K562 (cell line): ENCODE results near the gene CCR2. TPM values are rescaled to one million over a fixed set of nuclear protein-coding genes. Genes with fewer than 3 reads are reported as not detected.

ENCODE experiments used
- ARNT ChIP-seq, 2 experiments: fragments of 450-650 bp; IDR thresholded peaks; 2 replicates each; pipeline ENCODE4 v1.6.1; 2016; ENCODE audit warnings: mild to moderate bottlenecking in 1 of 2
- CTCF ChIP-seq, 3 experiments: IDR thresholded peaks in 2 of 3; conservative IDR thresholded peaks in 1 of 3; 2 replicates each; pipeline ENCODE4 v1.5.1; 2011 to 2012; ENCODE audit warnings: low read length in 3 of 3, mild to moderate bottlenecking in 3 of 3, control low read depth in 2 of 3, improper control_type of control experiment in 1 of 3, inconsistent platforms in 1 of 3, low read depth in 1 of 3, mixed read lengths in 1 of 3, moderate library complexity in 1 of 3; ENCODE audit not compliant: insufficient read depth in 2 of 3
- MGA ChIP-seq: fragments of 450-650 bp; IDR thresholded peaks from 2 replicates; pipeline ENCODE4 v1.6.1; 2016; ENCODE audit warnings: mild to moderate bottlenecking, moderate library complexity
- PHF21A ChIP-seq: fragments of 450-650 bp; IDR thresholded peaks from 2 replicates; pipeline ENCODE4 v1.6.1; 2017; ENCODE audit warnings: low read depth, borderline replicate concordance
- RBM25 ChIP-seq: fragments of 200-400 bp; formaldehyde crosslinking; IDR thresholded peaks from 2 replicates; pipeline ENCODE4 v1.6.1; 2018; ENCODE audit warnings: low read length, low read depth, moderate library complexity; ENCODE audit not compliant: severe bottlenecking
- ZNF217 ChIP-seq: sonication (generic); formaldehyde crosslinking; IDR thresholded peaks from 2 replicates; pipeline ENCODE4 v1.8.0; 2022; ENCODE audit warnings: mild to moderate bottlenecking, missing genetic modification reagents
- ZNF77 ChIP-seq: fragments of 250-450 bp; sonication (Bioruptor Pico); IDR thresholded peaks from 2 replicates; pipeline ENCODE4 v1.5.0; 2020
- polyA plus RNA-seq, 8 experiments: library from polyadenylated mRNA; depleted of rRNA in 4 of 8; stranded (reverse) in 5 of 8; unstranded in 3 of 8; fragments of >200 nt; fragmentation: Nextera tagmentation in 2 of 8; fragmentation: Illumina TruSeq in 1 of 8; extraction: Ambion mirVana in 2 of 8; extraction: Trizol in 1 of 8; gene quantifications; 2 replicates each; pipeline versions ENCODE4 v1.2.1 to v1.2.3, GENCODE V29; 2011 to 2014; ENCODE audit warnings: inconsistent platforms in 1 of 8, missing spikeins in 1 of 8
- total RNA-seq, 7 experiments: library from RNA; depleted of rRNA in 6 of 7; stranded (reverse); fragments of >200 nt in 6 of 7; fragmentation: Illumina TruSeq in 2 of 7; extraction: Trizol in 2 of 7; gene quantifications; 2 replicates each; pipeline versions ENCODE4 v1.2.1 to v1.2.3, GENCODE V29; 2011 to 2021; ENCODE audit warnings: low replicate concordance in 1 of 7
- TF ChIP-seq, protein P1 (sequence below): sonication (generic); formaldehyde crosslinking; IDR thresholded peaks from 2 replicates; pipeline ENCODE4 v1.8.0; 2023; ENCODE audit warnings: mild to moderate bottlenecking, missing genetic modification reagents
- TF ChIP-seq, protein P2 (sequence below): fragments of 450-650 bp; IDR thresholded peaks from 2 replicates; pipeline ENCODE4 v1.7.0; 2016; ENCODE audit warnings: borderline replicate concordance

The CCR2 gene
- total and polyA plus RNA-seq, 9 of the 15 experiments (the other 6 are each of a cell fraction or from before 2014, with no cell fraction given) = not detected

- TF ChIP-seq, protein P1, sequence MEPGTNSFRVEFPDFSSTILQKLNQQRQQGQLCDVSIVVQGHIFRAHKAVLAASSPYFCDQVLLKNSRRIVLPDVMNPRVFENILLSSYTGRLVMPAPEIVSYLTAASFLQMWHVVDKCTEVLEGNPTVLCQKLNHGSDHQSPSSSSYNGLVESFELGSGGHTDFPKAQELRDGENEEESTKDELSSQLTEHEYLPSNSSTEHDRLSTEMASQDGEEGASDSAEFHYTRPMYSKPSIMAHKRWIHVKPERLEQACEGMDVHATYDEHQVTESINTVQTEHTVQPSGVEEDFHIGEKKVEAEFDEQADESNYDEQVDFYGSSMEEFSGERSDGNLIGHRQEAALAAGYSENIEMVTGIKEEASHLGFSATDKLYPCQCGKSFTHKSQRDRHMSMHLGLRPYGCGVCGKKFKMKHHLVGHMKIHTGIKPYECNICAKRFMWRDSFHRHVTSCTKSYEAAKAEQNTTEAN (CRISPR knock-in tag) = no peak
- no peak for TF ChIP-seq ZNF77 (CRISPR knock-in tag)
- TF ChIP-seq CTCF (IDR thresholded peaks at IDR 0.05 in 2 of 3, conservative IDR thresholded peaks at IDR 0.05 in 1 of 3; ENCODE audit: insufficient read depth in 2 of 3, low read depth in 1 of 3, low read length in 3 of 3) = no peak
- no peak for TF ChIP-seq MGA
- peak in 1 of 2 experiments; percentile 90; a peak in 3 of 4 replicates for TF ChIP-seq ARNT (IDR thresholded peaks at IDR 0.05)
- TF ChIP-seq, protein P2, sequence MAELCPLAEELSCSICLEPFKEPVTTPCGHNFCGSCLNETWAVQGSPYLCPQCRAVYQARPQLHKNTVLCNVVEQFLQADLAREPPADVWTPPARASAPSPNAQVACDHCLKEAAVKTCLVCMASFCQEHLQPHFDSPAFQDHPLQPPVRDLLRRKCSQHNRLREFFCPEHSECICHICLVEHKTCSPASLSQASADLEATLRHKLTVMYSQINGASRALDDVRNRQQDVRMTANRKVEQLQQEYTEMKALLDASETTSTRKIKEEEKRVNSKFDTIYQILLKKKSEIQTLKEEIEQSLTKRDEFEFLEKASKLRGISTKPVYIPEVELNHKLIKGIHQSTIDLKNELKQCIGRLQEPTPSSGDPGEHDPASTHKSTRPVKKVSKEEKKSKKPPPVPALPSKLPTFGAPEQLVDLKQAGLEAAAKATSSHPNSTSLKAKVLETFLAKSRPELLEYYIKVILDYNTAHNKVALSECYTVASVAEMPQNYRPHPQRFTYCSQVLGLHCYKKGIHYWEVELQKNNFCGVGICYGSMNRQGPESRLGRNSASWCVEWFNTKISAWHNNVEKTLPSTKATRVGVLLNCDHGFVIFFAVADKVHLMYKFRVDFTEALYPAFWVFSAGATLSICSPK = no peak
- no peak for TF ChIP-seq RBM25
- TF ChIP-seq ZNF217 (CRISPR knock-in tag) = no peak
- 0 out of 2 replicates have a peak, but pooled peaks have one; percentile 4 for TF ChIP-seq PHF21A
Observed at GRCh38 chr3:46400000-46400734, 46.3 kb downstream of the CCR2 start (continued).
